H9 (cell line): ENCODE data around the gene TOMM22. TPM values are rescaled to one million over a fixed set of nuclear protein-coding genes. Genes with fewer than 3 reads are reported as not detected.

Source experiments
- DNase-seq: peaks from one replicate; pipeline ENCODE4 v3.0.0-alpha.2; 2017
- H2AFZ ChIP-seq: one replicate; pipeline ENCODE4 v1.6.1; 2013; ENCODE audit warnings: mild to moderate bottlenecking, low read length, control low read depth, moderate library complexity
- H2AK5ac ChIP-seq: 2 replicates; pipeline ENCODE4 v1.6.1; 2013; ENCODE audit warnings: low read length, control low read depth, mixed read lengths; ENCODE audit not compliant: insufficient read length
- H2BK120ac ChIP-seq: one replicate; pipeline ENCODE4 v1.6.1; 2013; ENCODE audit warnings: low read depth, mild to moderate bottlenecking, low read length, control low read depth, inconsistent platforms; ENCODE audit not compliant: poor library complexity, severe bottlenecking
- H2BK12ac ChIP-seq: 2 replicates; pipeline ENCODE4 v1.6.1; 2013; ENCODE audit warnings: low read length, control low read depth, mixed read lengths, low read depth; ENCODE audit not compliant: insufficient read length
- H2BK15ac ChIP-seq: 2 replicates; pipeline ENCODE4 v1.6.1; 2013; ENCODE audit warnings: low read depth, low read length, control low read depth
- H2BK20ac ChIP-seq: one replicate; pipeline ENCODE4 v1.6.1; 2013; ENCODE audit warnings: low read depth, mild to moderate bottlenecking, low read length, control low read depth, inconsistent platforms; ENCODE audit not compliant: poor library complexity, severe bottlenecking
- H2BK5ac ChIP-seq: 2 replicates; pipeline ENCODE4 v1.6.1; 2013; ENCODE audit warnings: low read length, control low read depth, mixed read lengths; ENCODE audit not compliant: insufficient read length
- H3K14ac ChIP-seq: 2 replicates; pipeline ENCODE4 v1.6.1; 2013; ENCODE audit warnings: low read length, control low read depth; ENCODE audit not compliant: insufficient read depth
- H3K18ac ChIP-seq: 2 replicates; pipeline ENCODE4 v1.6.1; 2013; ENCODE audit warnings: low read depth, mild to moderate bottlenecking, mixed read lengths, low read length, control low read depth; ENCODE audit not compliant: insufficient read length
- H3K23ac ChIP-seq: 2 replicates; pipeline ENCODE4 v1.6.1; 2013; ENCODE audit warnings: low read length, control low read depth, mixed read lengths, low read depth; ENCODE audit not compliant: insufficient read length
- H3K23me2 ChIP-seq: 2 replicates; pipeline ENCODE4 v1.6.1; 2013; ENCODE audit warnings: low read depth, mild to moderate bottlenecking, mixed read lengths, low read length, control low read depth; ENCODE audit not compliant: insufficient read length, poor library complexity, severe bottlenecking
- H3K27ac ChIP-seq: 2 replicates; pipeline ENCODE4 v1.5.1; 2013; ENCODE audit warnings: low read length, control low read depth, mixed read lengths, low read depth; ENCODE audit not compliant: insufficient read length
- H3K27me3 ChIP-seq: 2 replicates; pipeline ENCODE4 v1.6.1; 2013; ENCODE audit warnings: low read length, control low read depth, inconsistent platforms; ENCODE audit not compliant: insufficient read depth
- H3K4ac ChIP-seq: 2 replicates; pipeline ENCODE4 v1.6.1; 2013; ENCODE audit warnings: low read depth, mild to moderate bottlenecking, control low read depth, inconsistent platforms, low read length, moderate library complexity
- H3K4me1 ChIP-seq: 2 replicates; pipeline ENCODE4 v1.6.1; 2013; ENCODE audit warnings: low read length, control low read depth, inconsistent platforms; ENCODE audit not compliant: insufficient read depth
- H3K4me2 ChIP-seq: 2 replicates; pipeline ENCODE4 v1.6.1; 2013; ENCODE audit warnings: low read length, control low read depth, mixed read lengths; ENCODE audit not compliant: insufficient read length, insufficient read depth
- H3K56ac ChIP-seq: 2 replicates; pipeline ENCODE4 v1.6.1; 2013; ENCODE audit warnings: low read depth, mild to moderate bottlenecking, mixed read lengths, low read length, control low read depth; ENCODE audit not compliant: insufficient read length
- H3K79me1 ChIP-seq: 2 replicates; pipeline ENCODE4 v1.6.1; 2013; ENCODE audit warnings: low read depth, mild to moderate bottlenecking, moderate library complexity, low read length, control low read depth, inconsistent platforms; ENCODE audit not compliant: insufficient read depth, poor library complexity, severe bottlenecking
- H3K79me2 ChIP-seq: 2 replicates; pipeline ENCODE4 v1.6.1; 2013; ENCODE audit warnings: low read length, control low read depth, inconsistent platforms; ENCODE audit not compliant: insufficient read depth
- H3K9ac ChIP-seq: 2 replicates; pipeline ENCODE4 v1.6.1; 2013; ENCODE audit warnings: low read length, control low read depth, mixed read lengths; ENCODE audit not compliant: insufficient read length; ENCODE audit errors: extremely low read depth
- H3K9me3 ChIP-seq: one replicate; pipeline ENCODE4 v1.6.1; 2013; ENCODE audit warnings: low read depth, low read length, inconsistent platforms; ENCODE audit not compliant: control insufficient read depth
- H3T11ph ChIP-seq: one replicate; pipeline ENCODE4 v1.6.1; 2013; ENCODE audit warnings: mild to moderate bottlenecking, low read length, control low read depth, inconsistent platforms
- H4K20me1 ChIP-seq: one replicate; pipeline ENCODE4 v1.6.1; 2013; ENCODE audit not compliant: control insufficient read depth, insufficient read length, insufficient read depth
- H4K5ac ChIP-seq: 2 replicates; pipeline ENCODE4 v1.6.1; 2013; ENCODE audit warnings: low read depth, mild to moderate bottlenecking, mixed read lengths, low read length, control low read depth; ENCODE audit not compliant: insufficient read length
- H4K8ac ChIP-seq: replicated peaks from 2 replicates; pipeline ENCODE4 v1.6.1; 2013; ENCODE audit warnings: low read length, control low read depth, mixed read lengths, low read depth; ENCODE audit not compliant: insufficient read length
- H4K91ac ChIP-seq: 2 replicates; pipeline ENCODE4 v1.6.1; 2013; ENCODE audit warnings: low read depth, mild to moderate bottlenecking, moderate library complexity, mixed read lengths, low read length, control low read depth; ENCODE audit not compliant: insufficient read length
- H3K27ac Mint-ChIP-seq, 3 experiments: 2 replicates in 2 of 3; 3 replicates in 1 of 3; pipeline ENCODE4 v1.8.0; 2020 to 2021; ENCODE audit warnings: mixed read lengths in 3 of 3, mild to moderate bottlenecking in 1 of 3, moderate library complexity in 1 of 3
- H3K27me3 Mint-ChIP-seq: 2 replicates; pipeline ENCODE4 v1.8.0; 2021; ENCODE audit warnings: low read depth, mild to moderate bottlenecking, moderate library complexity, mixed read lengths
- H3K36me3 Mint-ChIP-seq, 3 experiments: 2 replicates in 2 of 3; 3 replicates in 1 of 3; pipeline ENCODE4 v1.8.0; 2020 to 2021; ENCODE audit warnings: low read depth in 3 of 3, mixed read lengths in 3 of 3; ENCODE audit not compliant: insufficient read depth in 1 of 3
- H3K4me1 Mint-ChIP-seq, 2 experiments: 2 replicates each; pipeline ENCODE4 v1.8.0; 2020; ENCODE audit warnings: mixed read lengths in 2 of 2
- H3K4me3 Mint-ChIP-seq, 2 experiments: 2 replicates in 1 of 2; 3 replicates in 1 of 2; pipeline ENCODE4 v1.8.0; 2020 to 2021; ENCODE audit warnings: mild to moderate bottlenecking in 2 of 2, mixed read lengths in 2 of 2, moderate library complexity in 1 of 2
- H3K9me3 Mint-ChIP-seq, 2 experiments: 2 replicates in 1 of 2; 3 replicates in 1 of 2; pipeline ENCODE4 v1.8.0; 2020; ENCODE audit warnings: mild to moderate bottlenecking in 2 of 2, mixed read lengths in 2 of 2, moderate library complexity in 1 of 2
- WGBS: extraction: QIAGEN DNeasy Blood & Tissue Kit; methylation state at CpG from one replicate; pipeline ENCODE4 v1.1.7; 2013; ENCODE audit warnings: missing lambda C conversion rate, low lambda C conversion rate, mixed read lengths; ENCODE audit not compliant: insufficient read length; ENCODE audit errors: extremely low coverage; 5-methylcytosine and 5-hydroxymethylcytosine counted together
- total RNA-seq: library from RNA; stranded (reverse); gene quantifications from 2 replicates; pipeline ENCODE4 v1.2.1, GENCODE V29; 2021
- TF ChIP-seq, protein P1 (sequence below): fragments of 200-600 bp; sonication (generic); conservative IDR thresholded peaks from 3 replicates; pipeline ENCODE4 v1.8.0; 2021; ENCODE audit warnings: antibody characterized with exemption, mild to moderate bottlenecking

TOMM22 gene
- total RNA-seq, 1 experiment from 2014 or later, result 128 TPM

DNA sequence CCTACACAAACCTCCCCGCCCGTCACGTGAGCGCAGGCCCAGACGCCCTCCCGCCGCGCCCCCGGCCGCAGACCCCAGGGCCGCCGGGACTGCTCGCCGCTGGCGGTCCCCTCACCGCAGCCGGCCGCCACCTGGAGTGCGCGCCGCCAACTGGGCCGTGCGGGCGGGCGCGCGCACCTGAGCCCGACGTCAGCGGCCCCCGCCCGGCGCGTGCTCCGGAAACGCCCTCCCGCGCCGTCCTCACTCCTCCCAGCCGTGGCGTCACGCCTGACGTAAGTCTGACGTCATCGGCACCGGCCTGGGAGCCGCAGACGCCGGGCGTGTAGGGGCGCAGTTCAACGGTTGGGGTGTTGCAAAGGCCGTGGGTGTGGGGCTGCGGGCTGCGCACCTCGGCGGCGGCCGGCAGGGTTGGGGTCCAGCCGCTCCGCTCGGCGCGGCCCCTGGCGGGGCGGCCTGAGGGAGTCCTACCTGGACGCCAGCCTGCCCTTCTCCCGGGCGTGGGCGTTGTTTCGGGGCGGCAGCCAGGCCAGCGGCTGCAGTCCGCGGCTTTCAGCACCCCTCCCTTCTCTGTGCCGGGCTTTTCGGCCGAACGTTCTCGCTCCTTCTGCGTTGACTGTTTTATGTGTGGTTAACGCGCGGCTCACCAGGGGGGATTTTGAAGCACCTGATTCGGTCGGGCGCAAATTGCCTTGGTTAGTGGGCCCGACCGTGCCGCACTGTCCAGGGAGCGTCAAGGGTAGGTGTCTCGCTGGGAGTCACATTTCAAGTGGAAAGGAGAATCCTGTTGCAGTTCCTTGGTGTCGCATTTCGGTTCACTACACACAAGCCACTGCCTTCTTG, 19.3 kb downstream of the TOMM22 start, which contains the start of gene JOSD1:
Gene JOSD1, minus strand, starts transcription at position 155 of the 840 bp plus-strand sequence. CDS start 956 bp downstream, outside the sequence.
- peak within 1 kb of the TSS; percentile 72 for H3K4me2 ChIP-seq
- H3T11ph ChIP-seq, result no peak within 1 kb of the TSS
- H3K14ac ChIP-seq, result peak within 1 kb of the TSS; percentile 94
- TF ChIP-seq, protein P1, sequence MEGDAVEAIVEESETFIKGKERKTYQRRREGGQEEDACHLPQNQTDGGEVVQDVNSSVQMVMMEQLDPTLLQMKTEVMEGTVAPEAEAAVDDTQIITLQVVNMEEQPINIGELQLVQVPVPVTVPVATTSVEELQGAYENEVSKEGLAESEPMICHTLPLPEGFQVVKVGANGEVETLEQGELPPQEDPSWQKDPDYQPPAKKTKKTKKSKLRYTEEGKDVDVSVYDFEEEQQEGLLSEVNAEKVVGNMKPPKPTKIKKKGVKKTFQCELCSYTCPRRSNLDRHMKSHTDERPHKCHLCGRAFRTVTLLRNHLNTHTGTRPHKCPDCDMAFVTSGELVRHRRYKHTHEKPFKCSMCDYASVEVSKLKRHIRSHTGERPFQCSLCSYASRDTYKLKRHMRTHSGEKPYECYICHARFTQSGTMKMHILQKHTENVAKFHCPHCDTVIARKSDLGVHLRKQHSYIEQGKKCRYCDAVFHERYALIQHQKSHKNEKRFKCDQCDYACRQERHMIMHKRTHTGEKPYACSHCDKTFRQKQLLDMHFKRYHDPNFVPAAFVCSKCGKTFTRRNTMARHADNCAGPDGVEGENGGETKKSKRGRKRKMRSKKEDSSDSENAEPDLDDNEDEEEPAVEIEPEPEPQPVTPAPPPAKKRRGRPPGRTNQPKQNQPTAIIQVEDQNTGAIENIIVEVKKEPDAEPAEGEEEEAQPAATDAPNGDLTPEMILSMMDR, result no peak
- H3K4me1 Mint-ChIP-seq, result peaks cover 50 to 60% of the 10 kb centered on the region in 2 experiments
- peak; percentile 93 for DNase-seq
- H4K20me1 ChIP-seq, result no peaks in the 10 kb centered on the region
- no peak within 1 kb of the TSS for H2BK5ac ChIP-seq
- H3K4me3 Mint-ChIP-seq, result peak within 1 kb of the TSS; percentile 93 to 99
- H2BK12ac ChIP-seq, result peak within 1 kb of the TSS; percentile 40
- no CpG with 5 or more reads among the region's 94 CpGs for WGBS
- H3K23me2 ChIP-seq, result peaks cover 15% of the 10 kb centered on the region
- no peak within 1 kb of the TSS for H4K8ac ChIP-seq
- H4K5ac ChIP-seq, result no peak within 1 kb of the TSS
- no peak within 1 kb of the TSS for H3K27ac ChIP-seq
- no peak within 1 kb of the TSS for H2AFZ ChIP-seq
- peaks cover 11% of the 10 kb centered on the region for H3K4me1 ChIP-seq
- peak within 1 kb of the TSS; percentile 98 to 100 (median 99) for H3K27ac Mint-ChIP-seq
- no peak within 1 kb of the TSS for H3K23ac ChIP-seq
- H2BK15ac ChIP-seq, result peak within 1 kb of the TSS; percentile 19; the same call in 1 of the 2 replicates
- H3K27me3 Mint-ChIP-seq, result no peaks in the 10 kb centered on the region; the same call in 1 of the 2 replicates
- H4K91ac ChIP-seq, result no peak within 1 kb of the TSS
- no peak within 1 kb of the TSS for H2BK120ac ChIP-seq
- H3K79me1 ChIP-seq, result no peaks in the 10 kb centered on the region
- no peak within 1 kb of the TSS; the same call in 1 of the 2 replicates for H3K4ac ChIP-seq
- H3K27me3 ChIP-seq, result no peaks in the 10 kb centered on the region
- no peaks in the 10 kb centered on the region for H3K9me3 ChIP-seq
- H3K9me3 Mint-ChIP-seq, result no peaks in the 10 kb centered on the region
- peak within 1 kb of the TSS; percentile 79 for H3K9ac ChIP-seq
- H2AK5ac ChIP-seq, result no peak within 1 kb of the TSS
- H3K56ac ChIP-seq, result no peak within 1 kb of the TSS
- peak within 1 kb of the TSS; percentile 60 for H3K18ac ChIP-seq
- no peak within 1 kb of the TSS for H2BK20ac ChIP-seq
- H3K79me2 ChIP-seq, result peaks cover 9% of the 10 kb centered on the region
- H3K36me3 Mint-ChIP-seq, result peaks cover 3 to 20% (median 3%) of the 10 kb centered on the region in 3 experiments; a peak in 6 of 7 replicates
